Hepatic stellate cell (primary cell): ENCODE measurements around the gene MRPL40.
"Not testable (repeated sequence)": the region's sequence is repeated elsewhere in the genome, so short reads cannot be mapped to it uniquely, and the experiment has no call there.

Experiments used
- DNase-seq: peaks from one replicate; pipeline ENCODE4 v3.0.0; 2011; ENCODE audit warnings: low spot score

The MRPL40 gene

DNA sequence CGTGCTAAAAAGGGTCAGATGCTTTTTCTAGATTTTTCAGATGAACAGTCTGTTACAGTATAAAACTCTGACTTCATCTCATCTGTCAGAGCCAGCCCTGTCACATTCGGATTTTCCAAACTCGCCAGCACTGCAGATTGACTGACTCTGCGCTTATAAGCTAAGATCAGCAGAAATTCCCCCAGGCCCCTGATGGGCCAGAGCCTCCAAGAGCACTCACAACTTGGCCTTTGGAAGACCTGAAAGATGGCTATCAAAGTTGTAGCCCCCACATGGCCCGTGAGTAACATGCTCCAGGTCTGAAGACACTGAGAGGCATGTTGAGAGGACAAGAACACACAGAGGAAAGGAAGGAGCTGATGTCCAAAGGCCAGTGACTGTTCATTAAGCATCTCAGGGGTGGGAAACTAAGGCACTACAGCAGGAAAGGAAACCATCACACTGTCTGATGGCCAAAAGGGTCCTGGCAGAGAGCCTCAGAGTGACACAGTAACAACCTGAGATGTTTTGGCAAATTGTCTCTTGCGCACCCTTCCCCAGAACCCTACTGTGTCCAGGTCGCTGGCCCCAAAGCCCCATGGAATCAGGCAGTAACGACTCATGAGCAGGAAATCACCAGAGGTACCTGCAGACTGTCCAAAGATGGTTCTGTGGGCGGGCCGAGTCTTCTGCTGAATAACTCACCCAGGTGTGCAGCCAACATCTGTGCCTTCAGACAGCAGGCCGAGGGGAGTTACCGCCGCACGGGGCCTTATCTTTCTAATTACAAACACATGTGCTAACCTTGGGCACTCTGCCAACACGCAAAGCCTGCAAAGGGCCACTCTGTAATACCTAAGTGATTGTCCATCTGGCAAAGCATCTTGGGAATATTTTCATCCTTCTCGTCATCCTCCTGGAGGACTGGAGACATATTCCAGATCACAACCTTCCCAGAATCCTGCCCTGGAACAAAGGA is 24.4 kb upstream of the MRPL40 start:
- no peak for DNase-seq

DNA sequence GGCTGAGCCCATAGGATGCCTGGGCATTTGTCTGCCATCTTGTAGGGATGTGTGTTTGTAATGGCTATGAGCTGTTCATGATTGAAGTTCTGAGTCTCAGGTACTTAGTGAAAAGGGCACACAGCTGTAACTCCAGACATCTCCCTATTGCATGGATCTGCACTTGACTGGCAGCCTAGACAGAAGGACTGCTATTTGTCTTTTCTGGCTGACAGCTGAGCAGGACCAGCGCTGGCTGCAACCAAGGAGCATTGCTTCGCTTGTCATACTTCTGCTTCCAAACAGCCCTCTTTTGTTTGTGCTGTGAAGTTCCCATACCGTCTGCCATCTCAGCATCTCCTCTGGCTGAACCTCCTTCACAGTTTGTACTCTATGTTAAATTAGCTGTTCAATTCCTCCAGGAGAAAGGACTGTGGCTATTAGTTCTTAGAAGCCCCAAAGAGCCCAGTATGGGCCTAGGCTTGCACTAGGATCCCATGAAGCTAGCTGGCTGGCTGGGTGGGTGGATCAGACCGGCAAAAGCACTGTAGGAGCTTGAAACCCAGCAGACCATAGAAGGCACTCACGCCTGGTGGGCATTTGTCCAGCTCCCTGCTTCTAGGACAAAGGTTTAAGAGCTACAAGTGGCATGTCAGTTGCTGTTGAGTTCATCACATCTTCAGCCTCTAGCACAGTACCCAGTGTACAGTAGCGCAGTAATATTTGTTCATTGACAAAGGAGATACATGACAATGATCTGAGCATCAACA is 21.2 kb upstream of the MRPL40 start:
- no peak for DNase-seq

DNA sequence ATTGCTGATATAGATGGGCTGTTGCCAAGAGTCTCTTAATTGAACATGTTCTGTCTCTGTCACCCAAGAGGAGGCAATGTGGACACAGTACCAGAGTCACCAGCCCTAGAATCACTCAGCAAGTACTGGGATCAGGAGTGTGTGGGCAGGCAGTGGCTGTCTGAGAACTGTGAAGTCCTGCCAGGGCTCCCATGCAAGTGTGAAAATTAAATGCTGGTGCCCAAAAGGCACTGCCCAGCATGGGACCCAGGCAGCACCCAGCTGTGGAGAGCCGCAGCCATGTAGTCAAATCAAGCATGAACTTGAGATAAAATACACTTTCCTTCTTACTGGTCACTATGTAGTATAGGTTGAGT is 20.7 kb upstream of the MRPL40 start:
- no peak for DNase-seq

DNA sequence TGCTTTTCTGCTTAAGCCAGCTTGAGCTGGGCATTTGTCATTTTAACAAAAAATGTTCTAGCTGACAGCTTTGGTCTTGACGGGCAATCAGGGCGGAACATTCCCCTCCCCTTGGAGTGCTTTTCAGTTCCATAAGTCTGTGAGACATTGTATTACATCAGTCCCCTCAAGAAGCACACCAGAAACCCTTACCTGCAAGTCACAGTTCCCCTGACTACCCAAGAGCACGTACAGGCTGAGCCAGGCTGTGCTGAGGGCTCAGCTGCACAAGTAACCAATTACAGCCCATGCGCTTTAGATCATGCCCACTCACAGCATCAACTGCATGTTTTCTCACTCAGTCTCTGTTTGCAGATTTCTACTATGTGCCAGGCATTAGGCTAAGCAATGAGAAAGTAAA is 19.9 kb upstream of the MRPL40 start:
- DNase-seq: no peak

DNA sequence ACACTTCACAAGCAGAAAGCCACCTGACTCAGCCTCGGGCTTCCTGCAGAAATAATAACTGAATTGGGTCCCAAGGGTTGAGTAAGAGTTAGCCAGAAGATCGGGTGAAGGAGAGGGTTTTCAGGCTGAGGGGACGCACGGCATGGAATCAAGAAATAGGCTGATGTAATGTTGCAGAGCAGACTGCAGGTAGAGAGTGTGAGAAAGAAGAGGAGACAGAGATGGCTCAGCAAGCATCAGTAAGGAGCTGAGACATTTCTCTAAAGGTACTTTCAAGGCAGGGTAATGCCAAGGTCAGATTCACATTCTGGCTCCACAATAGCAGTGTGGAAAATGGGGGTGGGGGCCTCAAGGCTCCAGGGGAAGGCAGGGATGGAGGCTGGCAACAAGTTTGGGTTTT is 19.4 kb upstream of the MRPL40 start:
- no peak for DNase-seq

DNA sequence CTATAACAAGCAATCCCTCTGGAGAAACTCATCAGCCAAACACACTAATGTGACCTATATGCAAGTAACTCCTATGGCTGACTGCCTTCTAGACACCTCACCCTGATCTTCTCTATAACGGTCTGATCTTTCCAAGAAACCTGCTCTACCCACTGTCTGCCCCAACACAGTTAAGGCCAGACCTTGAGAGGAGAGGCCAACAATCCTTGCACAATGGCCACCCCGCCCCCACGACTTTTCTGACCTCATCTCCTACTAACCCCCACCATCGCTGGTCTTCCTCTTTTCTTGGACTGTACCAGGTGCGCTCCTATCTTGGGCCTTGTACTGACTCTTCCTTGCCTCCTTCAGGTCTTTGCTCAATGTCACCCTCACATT is 13.3 kb upstream of the MRPL40 start:
- no peak for DNase-seq

DNA sequence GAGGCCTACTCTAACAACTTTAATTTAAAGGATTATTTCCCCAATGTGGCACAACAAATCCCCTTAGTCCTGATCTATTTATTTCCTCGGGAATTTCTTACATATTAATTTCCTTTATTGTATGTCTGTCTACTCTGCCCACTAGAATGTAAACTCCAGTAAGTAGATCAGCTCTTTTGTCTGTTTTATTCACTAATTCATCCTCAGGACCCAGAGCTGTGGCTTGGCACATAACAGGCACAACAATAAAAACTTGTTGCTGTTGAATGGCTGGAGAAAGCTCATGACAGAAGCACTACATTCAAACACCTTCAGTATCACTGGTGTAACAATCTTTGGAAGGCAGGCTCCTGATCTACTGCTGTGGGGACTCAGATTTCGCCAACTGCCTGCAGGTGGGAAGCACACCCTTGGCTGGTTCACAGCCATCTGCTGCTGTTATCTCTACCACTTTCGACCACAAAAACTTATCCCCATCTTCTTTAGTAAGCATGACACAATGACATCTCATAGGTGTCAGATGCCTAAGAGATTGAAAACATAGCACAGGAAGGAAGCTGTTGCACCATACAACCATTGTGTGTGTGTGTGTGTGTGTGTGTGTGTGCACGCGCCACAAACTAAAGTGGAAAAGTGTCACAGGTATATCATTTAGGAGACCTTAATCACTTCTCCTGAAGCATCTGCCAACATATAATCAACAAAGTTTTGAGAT is 12.7 kb upstream of the MRPL40 start:
- DNase-seq: no peak

DNA sequence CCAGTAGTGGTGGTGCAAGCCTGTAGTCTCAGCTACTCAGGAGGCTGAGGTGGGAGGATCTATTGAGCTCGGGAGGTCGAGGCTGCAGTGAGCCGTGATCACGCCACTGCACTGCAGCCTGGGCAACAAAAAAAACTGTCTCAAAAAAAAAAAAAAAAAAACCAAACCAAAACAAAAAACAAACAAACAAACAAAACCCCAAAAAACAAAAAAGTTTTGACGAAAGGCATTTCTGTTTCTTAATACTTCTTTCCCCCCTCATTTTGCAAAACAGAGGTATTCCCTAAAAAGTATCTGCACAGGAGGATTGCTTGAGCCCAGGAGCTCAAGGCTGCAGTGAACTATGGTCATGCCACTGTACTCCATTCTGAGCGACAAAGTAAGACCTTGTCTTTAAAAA is 12.0 kb upstream of the MRPL40 start:
- no peak for DNase-seq

DNA sequence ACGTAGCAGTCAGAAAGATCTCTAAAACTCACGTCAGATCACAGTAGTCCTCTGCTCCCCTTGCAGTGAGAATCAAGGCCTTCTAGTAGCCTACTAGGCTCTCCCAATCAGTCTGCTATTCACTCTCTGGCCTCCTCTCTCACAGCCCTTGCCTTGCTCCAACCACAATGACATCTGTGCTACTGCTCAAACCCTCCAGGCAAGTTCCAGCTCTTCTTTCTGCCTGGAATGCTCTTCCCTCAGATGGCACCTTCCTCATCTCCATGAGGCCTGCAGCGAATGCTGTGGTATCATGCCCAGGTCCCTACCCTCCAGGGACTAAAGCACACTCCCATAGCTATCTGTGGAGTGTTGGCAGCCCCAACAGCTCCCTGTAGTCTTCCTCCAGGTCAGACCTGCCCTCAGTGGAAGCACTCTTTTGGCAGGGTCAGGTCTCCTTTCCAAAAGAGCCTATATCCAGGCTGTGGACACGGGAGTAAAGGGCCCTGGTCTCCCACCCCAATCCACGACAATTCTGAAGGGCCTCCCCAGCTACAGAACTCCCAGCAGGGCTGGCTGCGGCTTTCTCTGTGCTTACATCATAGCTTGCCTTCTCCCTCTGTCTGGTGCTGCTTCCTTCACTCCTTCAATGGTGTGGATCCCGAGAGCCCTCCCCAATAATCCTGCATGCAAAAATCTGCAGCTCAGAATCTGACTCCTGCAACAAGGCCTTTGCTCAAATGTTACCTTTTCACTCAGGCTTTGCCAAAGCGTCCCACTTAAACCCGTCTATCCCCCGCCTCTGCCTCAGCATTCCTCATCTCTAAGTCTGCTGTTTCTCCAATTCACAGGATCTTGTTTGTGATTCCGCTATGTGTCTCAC is 9.7 kb upstream of the MRPL40 start:
- no peak for DNase-seq

DNA sequence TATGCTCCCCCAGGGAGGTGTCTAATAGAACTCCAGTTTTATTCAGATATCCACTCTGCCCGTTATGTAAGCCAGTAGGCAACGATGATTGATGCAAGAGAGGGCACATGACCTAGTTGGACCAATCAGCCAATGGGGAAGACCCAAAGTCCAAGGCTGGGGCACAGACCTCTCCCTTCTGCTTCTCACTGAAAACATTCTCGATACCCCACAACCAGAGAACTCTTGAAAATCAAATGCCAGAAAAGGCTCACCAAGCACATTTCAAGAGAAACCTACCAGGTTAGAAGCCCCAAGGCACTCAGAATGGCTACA is 8.2 kb upstream of the MRPL40 start:
- DNase-seq: no peak

DNA sequence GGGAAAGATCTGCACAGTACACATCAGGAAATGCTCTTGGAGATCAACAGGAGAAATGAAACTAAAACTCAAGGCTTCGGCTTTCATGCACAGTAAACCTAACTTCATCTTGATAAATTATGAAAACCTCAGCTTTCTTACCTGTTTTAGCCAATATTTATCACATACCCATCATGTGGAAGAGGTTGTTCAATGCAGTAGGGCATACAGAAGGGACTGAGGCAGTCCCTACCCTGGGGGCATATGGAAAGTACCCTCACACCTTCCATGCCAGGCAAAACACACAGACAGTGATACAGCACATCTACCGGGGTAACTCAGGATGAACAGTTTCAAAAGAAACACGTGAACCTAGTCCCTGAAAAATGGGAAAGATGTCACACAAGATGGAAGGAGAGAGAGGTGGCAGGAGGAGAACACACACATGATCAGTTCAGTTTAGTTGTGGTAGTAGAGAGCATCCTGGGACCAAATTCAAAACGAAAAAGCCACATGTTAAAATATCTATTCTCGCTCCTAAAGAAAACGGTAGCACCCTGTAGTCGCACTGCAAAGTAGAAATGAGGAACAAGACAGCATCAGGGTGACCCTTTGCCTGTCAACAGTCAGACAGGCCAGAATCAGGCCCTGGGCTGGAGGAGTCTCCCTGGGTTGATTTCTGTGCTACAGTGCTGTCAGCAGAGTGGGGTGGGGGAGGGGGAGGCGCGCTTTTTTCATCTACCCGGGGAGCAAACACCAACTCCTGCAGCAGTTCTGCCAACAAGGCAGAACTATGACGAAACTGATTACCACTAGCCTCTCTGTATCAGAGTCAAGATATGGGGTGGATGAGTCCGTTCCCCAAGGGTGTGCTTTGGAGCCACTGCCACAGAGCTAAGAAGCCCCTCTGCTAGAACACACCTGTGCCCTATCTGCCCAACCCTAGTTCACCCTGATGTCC is 2.1 kb upstream of the MRPL40 start:
- DNase-seq: peak; percentile 48

DNA sequence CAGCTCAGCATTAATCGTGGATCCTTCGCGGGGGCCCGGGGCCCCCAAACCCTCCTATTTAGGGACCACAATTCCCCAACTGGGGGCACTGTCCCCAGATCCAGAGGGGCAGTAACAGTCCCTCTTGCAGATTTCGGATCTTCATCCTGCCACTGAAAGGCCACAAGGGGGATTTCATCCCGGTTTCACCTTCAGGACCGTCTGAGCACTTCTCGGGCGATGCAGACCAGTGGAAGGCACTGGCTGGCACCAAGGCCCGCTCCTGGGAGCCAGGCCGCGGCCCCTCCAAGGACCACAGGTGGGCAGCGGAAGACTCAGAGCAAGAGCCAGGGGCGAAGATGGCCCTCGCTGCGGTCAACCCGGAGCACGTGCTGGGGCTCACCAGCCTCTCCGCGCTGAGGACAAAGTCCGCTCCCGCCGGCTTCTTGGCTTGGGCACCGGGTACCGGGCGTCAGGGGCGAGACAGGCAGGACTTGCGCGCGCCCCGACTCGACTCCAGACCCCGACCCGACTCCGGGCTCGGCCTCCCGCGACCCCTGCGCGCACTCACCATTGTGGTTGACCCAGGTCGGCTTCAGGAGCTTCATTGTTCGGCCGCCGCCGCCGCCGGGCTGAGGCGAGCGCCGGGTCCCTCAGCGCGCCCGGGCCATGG is 1.3 kb upstream of the MRPL40 start:
- DNase-seq: peak; percentile 36

DNA sequence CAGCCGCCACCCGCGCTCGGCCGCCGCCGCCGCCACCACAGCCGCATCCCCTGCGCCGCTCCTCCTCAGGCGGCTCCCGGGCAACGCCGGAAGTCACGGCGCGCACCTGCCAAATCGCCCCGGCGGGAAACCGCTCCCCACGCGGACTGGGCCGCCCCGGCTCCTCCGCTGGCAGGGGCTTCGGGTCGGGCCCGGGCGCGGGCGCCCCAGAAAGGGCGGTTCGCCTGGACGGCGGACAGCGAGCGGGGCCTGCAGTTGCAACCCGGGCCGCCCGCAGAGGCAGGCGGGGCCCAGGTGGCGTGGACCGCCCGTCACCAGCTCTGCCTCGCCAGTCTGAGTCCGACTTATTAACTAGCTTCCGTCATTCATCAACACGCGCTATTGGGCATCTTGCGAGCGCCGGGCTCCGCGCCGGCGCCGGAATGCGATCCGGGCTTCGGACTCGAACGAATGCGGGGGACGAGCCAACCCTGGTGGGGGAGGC is 654 bp upstream of the MRPL40 start, which contains the start of gene HIRA:
Gene HIRA (minus strand): TSS at position 85 of the 484 bp plus-strand sequence. CDS start 257 bp downstream, outside the sequence.
- peak; percentile 76 for DNase-seq

DNA sequence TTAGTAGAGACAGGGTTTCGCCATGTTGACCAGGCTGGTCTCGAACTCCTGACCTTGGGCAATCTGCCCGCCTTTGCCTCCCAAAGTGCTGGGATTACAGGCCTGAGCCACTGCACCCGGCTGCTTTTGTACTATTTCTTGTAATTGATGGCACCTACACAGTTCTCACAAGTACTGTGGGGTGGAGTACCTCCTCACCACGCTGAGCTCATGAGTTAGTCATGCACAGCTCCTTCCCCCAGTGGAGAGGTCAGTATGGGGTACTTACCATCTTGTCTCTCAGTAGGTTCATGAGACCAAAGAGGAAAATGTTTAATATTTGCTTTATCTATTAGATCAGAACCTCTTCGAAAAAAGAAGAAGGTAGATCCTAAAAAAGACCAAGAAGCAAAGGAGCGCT is 2.1 kb downstream of the MRPL40 start:
- DNase-seq: no peak

DNA sequence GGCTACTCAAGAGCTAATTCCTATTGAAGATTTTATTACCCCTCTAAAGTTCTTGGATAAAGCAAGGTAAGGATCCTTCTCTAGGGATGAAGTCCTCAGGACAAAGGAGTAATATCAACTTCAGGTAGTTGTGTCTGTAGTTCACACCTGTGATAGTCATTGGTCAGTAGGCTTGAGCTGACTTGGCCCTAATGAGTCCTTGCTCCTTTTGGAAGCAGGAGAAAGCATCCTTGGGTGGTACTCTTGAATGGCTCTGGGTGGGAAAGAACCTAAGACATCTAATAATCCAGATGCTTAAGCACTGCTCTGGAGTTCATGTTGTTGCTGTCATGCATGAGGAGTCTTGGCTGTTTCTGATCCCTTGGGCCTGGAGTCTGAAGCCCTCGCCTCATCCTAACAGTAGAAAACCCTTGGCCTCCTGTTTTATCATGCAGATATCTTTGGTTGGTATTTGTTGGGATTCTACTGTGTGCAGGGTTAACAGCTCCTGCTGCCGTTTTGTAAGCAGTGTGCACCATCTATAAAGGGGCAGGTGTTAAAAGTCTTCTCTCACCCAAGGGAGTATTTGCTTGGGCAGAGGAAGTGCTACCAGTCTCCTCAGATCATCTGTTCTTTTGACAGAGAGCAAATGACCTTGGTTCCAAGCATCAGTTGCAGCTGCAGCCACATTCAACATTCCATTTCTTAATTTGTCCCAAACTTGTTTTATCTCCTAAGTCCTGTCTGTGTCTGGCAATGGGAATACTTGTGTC is 2.7 kb downstream of the MRPL40 start:
- no peak for DNase-seq

DNA sequence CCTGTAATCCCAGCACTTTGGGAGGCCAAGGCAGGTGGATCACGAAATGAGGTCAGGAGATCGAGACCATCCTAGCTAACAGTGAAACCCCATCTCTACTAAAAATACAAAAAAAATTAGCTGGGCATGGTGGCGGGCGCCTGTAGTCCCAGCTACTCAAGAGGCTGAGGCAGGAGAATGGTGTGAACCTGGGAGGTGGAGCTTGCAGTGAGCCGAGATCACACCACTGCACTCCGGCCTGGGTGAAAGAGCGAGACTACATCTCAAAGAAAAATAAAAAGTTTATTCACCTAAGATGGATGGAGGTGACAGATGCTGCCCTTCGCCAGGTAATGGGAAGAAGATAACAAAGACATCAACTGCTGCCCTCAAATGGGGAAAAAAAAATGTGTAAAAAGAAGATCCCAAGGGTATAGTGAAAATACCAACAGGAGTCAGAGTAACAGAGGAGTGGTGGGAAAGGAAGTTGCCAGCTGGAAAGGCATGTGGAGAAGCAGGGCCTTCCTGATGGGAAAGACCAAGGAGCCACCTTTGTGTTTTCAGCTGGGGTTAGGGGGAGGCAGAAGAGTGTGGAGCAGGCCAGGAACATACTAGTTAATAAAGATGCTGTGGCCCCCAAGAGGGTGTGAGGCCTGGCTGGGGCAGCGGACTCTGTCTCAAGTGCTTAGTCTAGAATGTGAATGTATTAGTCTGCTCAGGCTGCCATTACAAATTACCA is 4.3 kb downstream of the MRPL40 start:
- DNase-seq: not testable (repeated sequence)

DNA sequence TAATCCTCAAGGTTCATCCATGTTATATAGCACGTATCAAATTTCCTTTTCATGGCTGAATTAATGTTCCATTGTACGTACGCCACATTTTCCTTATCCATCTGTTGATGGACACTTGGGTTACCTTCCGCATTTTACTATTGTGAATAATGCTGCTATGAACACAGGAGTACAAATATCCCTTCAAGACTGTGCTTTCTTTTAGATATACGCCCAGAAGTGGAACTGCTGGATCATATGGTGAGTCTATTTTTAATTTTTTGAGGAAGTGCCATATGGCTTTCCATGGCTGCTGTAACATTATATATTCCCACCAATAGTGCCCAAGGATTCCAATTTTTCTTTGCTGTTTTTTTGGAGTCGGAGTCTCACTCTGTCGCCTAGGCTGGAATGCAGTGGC is 6.0 kb downstream of the MRPL40 start:
- DNase-seq: no peak

DNA sequence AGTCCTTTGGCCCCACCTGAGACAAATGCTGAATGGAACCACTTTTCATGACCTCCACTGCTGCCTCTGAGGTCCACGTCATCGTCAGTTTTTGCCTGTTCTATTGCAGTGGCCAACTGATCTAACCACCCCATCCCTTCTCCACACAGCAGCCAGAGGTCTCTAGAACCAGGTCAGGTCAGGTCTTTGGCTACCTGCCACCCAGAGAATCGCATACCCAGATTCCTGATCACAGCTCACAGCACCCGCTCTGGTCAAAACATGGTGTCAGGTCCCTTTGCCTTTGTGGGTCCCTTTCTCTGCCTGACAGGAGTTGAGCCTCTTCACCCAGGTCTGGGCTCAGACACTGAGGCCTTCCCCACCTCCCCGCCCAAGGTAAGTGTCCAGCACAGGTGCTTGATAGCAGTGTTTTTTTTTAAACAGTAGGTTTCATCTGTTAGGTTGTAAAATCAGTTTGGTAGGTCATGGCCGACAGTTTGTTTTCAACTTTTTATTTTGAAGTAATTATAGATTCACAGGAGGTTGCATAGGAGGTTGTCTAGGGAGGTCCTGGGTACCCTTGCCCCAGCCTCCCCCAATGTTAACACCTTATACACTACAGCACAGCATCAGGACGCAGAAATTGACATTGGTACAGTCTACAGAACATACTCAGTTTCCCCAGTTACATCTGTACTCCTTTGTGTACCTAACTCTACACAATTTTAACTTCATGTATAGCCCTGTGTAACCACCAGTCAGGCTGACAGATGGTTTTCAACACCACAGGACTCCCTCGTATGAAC is 8.3 kb downstream of the MRPL40 start:
- DNase-seq: no peak
